ENCODE data around the gene PRSS27.

The PRSS27 gene

DNA sequence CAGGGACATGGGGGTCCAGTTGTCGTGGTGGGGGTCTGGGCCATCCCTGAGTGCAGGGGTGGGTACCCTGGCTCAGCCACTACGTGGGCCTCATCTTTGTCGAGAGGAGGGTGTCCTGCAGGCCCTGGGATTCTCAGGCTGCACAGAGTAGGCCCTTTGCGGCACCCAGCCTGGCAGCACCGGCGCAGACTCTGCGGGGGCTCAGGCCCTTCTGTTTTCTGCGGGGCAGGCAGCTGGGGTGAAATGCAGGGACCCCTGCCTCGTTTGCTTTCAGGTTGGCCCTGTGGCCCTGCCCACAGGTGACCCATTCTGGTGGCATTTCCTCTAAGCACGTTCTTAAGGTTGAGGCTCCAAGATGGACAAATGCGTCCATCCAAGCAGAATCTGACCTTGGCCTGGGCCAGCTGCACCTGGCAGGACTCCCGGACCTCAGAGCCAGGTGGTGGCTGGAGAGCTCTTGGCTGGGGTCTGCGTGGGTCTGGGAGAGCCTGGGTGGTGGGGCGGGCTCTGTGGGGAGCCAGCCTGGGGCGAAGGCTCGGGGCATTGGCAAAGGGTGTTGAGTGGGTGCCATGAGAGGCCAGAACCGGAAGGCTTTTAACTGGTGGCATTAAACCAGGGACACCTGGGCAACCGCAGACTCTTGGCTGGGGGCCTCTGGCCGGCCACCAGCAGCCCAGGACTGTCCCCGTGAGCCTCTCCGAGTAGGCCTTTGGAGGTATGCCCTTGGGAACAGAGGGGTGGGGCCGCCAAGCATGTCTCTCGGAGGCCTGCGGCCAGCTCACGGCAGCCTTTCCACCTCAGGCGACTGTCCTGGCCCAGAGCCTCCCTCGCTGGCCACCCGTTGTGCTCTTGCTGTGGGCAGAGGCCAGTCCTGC lies 16.9 kb downstream of the PRSS27 start:
- H3K27ac ChIP-seq = no peak overlapping the region
- no peak for TF ChIP-seq ZFX (IDR thresholded peaks at IDR 0.05; ENCODE audit: borderline replicate concordance)
- TF ChIP-seq, protein P1, sequence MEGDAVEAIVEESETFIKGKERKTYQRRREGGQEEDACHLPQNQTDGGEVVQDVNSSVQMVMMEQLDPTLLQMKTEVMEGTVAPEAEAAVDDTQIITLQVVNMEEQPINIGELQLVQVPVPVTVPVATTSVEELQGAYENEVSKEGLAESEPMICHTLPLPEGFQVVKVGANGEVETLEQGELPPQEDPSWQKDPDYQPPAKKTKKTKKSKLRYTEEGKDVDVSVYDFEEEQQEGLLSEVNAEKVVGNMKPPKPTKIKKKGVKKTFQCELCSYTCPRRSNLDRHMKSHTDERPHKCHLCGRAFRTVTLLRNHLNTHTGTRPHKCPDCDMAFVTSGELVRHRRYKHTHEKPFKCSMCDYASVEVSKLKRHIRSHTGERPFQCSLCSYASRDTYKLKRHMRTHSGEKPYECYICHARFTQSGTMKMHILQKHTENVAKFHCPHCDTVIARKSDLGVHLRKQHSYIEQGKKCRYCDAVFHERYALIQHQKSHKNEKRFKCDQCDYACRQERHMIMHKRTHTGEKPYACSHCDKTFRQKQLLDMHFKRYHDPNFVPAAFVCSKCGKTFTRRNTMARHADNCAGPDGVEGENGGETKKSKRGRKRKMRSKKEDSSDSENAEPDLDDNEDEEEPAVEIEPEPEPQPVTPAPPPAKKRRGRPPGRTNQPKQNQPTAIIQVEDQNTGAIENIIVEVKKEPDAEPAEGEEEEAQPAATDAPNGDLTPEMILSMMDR (IDR thresholded peaks at IDR 0.05) = no peak

DNA sequence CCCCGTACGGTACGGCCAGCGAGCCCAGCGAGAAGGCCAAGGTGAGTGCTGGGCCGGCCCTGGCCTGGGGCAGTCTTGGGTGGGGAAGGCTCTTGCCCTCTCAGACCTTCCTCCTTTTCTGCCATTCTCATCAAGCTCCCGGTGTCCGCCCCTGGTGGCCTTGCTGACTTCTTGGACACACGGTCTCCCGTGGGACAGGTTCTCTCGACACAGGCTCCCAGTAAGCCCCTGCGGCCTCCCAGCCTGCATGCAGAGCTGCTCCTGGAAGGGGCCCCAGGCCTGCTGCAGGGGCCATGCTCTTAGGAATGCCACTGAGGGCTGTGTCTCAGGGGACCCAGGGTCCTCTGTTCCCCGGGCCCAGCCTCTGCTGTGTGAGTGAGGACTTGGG lies 17.6 kb downstream of the PRSS27 start:
- TF ChIP-seq, protein P1 (IDR thresholded peaks at IDR 0.05) = no peak
- no peak for TF ChIP-seq ZFX (IDR thresholded peaks at IDR 0.05; ENCODE audit: borderline replicate concordance)
- H3K27ac ChIP-seq = no peak overlapping the region

DNA sequence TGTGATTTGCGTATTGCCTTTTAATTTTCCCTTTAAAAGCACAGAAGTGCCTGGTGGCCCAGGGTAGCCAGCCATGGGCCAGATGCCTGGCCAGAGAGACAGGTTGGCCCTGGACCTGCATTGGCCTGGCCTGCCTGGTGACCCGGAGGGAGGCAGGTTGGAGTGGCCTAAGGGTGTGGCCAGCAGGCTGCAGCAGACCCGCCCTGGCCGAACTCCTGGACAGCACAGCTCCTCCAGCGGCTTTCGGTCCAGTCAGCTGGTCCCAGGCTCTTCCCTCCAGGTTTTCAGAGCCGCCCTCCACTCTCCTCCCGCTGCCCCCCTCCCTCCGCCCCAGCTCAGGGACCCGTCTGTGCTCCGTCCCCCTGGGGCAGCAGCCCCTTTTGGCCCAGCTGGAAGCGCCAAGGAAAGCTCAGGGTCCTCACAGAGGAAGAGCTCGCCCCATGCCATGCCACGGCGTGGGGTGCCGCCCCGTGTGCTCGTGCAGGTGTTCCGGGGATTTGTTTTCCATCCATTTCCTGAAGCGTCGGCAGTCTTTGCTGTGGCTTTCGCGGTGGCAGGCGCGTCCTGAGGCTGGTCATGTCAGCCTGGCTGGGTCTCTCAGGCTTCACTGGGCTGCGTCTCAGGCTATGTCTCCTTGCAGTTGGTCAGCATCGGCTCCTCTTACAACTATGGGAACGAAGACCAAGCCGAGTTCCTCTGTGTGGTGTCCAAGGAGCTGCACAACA lies 18.1 kb downstream of the PRSS27 start:
- no peak for TF ChIP-seq ZFX (IDR thresholded peaks at IDR 0.05; ENCODE audit: borderline replicate concordance)
- TF ChIP-seq, protein P1 (IDR thresholded peaks at IDR 0.05) = no peak
- H3K27ac ChIP-seq = no peak overlapping the region

DNA sequence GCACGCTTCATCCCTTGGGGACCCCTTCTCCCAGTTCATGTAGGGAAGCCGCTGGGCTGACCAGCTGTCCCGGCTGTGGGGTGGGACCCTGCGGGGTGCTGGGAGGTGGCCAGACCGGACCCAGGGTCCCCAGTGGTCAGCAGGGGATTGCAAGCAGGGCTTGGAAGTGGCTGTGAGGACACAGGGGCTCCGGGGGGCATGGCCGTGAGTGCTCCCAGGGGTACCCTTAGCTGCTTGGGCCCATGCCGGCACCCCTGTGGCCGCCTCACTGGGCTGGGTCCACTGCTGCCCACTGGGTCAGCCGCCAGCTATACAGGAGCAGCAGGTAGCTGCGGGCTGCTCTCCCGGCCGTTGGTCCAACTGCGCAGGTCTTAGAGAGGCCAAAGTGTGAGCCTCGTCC lies 18.8 kb downstream of the PRSS27 start:
- no peak overlapping the region for H3K27ac ChIP-seq
- no peak for TF ChIP-seq ZFX (IDR thresholded peaks at IDR 0.05; ENCODE audit: borderline replicate concordance)
- TF ChIP-seq, protein P1 (IDR thresholded peaks at IDR 0.05) = no peak

DNA sequence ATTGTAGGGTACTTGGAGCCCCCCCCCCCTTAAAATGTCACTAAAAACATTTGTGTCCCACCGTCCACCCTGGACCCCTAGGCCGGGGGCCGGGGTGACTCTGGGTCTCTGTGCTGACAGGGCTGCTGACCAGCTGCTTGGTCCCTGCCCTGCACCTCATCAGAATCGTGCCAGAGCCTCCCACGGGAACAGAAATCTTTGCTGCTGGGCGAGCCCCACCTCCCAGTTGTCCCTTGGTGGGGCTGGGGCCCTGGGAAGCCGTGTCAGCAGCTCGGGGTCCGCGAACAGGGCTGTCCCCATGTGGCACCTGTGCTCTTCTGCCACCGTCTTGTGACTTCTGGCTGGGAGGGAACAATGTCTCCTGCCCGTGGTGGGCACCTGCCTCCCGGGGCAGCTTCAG lies 19.2 kb downstream of the PRSS27 start:
- no peak overlapping the region for H3K27ac ChIP-seq
- TF ChIP-seq, protein P1 (IDR thresholded peaks at IDR 0.05) = no peak
- TF ChIP-seq ZFX (IDR thresholded peaks at IDR 0.05; ENCODE audit: borderline replicate concordance) = no peak

DNA sequence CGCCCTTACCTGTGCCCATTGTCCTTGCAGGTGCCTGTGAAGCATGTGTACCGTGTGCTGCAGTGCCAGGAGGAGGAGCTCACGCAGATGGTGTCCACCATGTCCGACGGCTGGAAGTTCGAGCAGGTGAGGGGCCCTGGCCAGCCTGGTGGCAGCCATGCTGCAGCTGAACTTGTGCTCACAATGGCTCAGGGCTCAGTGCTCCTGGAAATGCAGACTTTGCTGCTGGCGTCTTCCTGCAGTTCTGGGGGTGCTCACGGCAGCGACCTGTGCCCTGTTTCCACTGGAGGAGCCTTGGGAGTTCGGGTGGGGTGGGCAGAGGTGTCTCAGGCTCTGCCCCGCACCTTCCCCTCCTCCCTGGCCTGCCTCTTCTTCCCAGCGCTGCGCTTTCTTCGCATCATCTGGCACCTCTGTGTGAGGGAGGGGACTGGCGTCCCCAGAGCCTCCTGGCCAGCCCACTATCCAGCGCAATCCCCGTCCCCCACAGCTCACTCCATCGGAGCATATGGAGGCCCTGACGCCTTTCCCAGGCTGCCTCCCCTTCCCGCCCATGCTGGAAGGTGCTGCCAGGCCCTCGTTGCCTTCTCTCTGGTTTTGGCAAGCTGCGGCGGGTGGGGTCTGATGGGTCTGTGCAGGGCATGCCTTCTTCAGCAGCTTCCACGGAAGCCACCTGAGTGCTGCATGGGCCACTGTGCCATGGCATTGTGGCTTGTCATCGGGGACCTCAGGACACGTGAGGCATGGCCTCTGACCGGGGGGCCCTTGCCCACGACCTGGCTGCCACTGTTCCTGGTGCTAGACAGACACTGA lies 20.0 kb downstream of the PRSS27 start:
- H3K27ac ChIP-seq = no peak overlapping the region
- no peak for TF ChIP-seq ZFX (IDR thresholded peaks at IDR 0.05; ENCODE audit: borderline replicate concordance)
- TF ChIP-seq, protein P1 (IDR thresholded peaks at IDR 0.05) = no peak

Measured in 22Rv1 (cell line).